22Rv1 (cell line): ENCODE results near the gene TP53I11.

Source experiments
- H3K27ac ChIP-seq: fragments of 450-650 bp; 2 replicates; pipeline ENCODE4 v1.5.1; 2017
- CTCF ChIP-seq: fragments of 450-650 bp; IDR thresholded peaks from 2 replicates; pipeline ENCODE4 v1.5.1; 2017; ENCODE audit warnings: mild to moderate bottlenecking
- ZFX ChIP-seq: fragments of 450-650 bp; IDR thresholded peaks from 2 replicates; pipeline ENCODE4 v1.6.1; 2017; ENCODE audit warnings: antibody characterized with exemption, borderline replicate concordance

The TP53I11 gene

GRCh38 chr11:44963948-44964347, 13.3 kb upstream of the TP53I11 start:
- TF ChIP-seq CTCF (no peak), ZFX (no peak)
- H3K27ac ChIP-seq, result no peak overlapping the region

GRCh38 chr11:44963136-44963535, 12.5 kb upstream of the TP53I11 start:
- H3K27ac ChIP-seq, result no peak overlapping the region
- TF ChIP-seq ZFX, result no peak
- no peak for TF ChIP-seq CTCF

GRCh38 chr11:44962464-44962863, 11.8 kb upstream of the TP53I11 start:
- no peak for TF ChIP-seq ZFX
- TF ChIP-seq CTCF, result no peak
- no peak overlapping the region for H3K27ac ChIP-seq

GRCh38 chr11:44960200-44960845, 9.6 kb upstream of the TP53I11 start:
- H3K27ac ChIP-seq, result no peak overlapping the region
- TF ChIP-seq CTCF (no peak), ZFX (no peak)

- H3K27ac ChIP-seq, result no peak overlapping the region
- no peak for TF ChIP-seq ZFX
- no peak for TF ChIP-seq CTCF
Observed at GRCh38 chr11:44959064-44959463, 8.4 kb upstream of the TP53I11 start.

GRCh38 chr11:44957776-44958564, 7.3 kb upstream of the TP53I11 start:
- H3K27ac ChIP-seq, result no peak overlapping the region
- TF ChIP-seq ZFX (no peak), CTCF (no peak)

- no peak overlapping the region for H3K27ac ChIP-seq
- TF ChIP-seq ZFX, result no peak
- no peak for TF ChIP-seq CTCF
Observed at GRCh38 chr11:44957040-44957515, 6.4 kb upstream of the TP53I11 start.
